GM21423 (cell line): ENCODE measurements around the gene SYNDIG1L.

Source experiments
- ATAC-seq: cut with Tn5 transposase; IDR thresholded peaks from one replicate; pipeline ENCODE4 v1.9.1; 2021; ENCODE audit warnings: mild to moderate bottlenecking, moderate library complexity; ENCODE audit not compliant: unreplicated experiment

SYNDIG1L gene

DNA sequence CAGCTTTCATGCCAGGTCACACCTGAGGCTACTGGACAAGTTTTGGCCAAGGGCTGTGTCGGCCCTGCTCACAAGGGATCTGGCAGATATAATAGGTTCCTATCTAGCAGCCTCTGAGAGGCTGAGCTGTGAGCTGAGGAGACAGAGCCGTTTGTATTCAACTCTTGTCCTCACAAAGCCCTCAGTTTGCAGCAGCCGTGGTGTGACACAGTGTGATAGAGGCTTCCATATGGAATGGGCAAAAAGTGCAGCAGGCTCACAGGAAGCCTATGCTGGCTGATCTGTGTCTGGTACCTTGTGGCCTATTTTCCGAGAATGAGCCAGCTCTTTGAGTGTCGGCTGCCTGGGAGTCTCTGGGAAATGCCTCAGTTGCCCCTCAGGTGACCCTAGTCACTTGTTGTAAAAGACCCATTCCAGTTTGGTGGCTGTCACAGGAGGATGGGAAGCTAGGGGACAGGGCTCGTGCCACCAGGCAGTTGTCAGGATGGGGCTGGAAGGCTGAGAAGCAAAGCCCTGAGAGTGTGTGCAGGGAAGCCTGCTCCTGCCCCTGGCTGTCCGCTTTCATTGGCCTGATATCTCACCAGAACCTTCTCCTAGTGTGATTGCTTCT lies 61.6 kb downstream of the SYNDIG1L start:
- no peak for ATAC-seq

DNA sequence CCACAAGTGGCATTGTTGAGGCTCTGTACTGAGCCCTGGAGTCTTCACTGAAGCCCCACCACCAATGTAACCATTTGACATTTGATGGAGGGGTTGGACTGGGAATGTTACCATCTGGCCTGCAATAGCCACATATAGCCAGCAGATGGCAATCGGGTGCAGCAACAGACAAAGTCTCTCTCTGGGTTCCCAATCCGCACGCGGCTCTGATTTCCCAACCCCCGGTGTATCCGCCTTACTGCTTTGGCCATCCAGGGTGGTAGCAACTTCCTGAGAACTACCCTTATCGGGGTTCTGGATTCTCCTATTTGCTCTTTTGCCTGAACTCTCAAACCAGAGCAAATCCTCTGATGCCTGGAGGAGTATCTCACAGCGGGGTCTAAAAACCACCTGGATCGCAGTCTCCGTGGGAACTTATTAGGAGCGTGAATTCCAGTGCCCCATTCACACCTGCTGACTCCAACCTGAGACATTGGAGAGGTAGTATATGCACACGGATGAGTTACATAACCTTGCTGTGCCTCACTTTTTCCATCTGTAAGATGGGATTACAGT lies 63.6 kb downstream of the SYNDIG1L start:
- ATAC-seq: no peak

- no peak for ATAC-seq
Observed at GRCh38 chr14:74360163-74360562, 65.8 kb downstream of the SYNDIG1L start.

GRCh38 chr14:74358176-74358829 lies 67.7 kb downstream of the SYNDIG1L start:
- ATAC-seq: no peak

- ATAC-seq: no peak
Observed at GRCh38 chr14:74357585-74357984, 68.4 kb downstream of the SYNDIG1L start.

DNA sequence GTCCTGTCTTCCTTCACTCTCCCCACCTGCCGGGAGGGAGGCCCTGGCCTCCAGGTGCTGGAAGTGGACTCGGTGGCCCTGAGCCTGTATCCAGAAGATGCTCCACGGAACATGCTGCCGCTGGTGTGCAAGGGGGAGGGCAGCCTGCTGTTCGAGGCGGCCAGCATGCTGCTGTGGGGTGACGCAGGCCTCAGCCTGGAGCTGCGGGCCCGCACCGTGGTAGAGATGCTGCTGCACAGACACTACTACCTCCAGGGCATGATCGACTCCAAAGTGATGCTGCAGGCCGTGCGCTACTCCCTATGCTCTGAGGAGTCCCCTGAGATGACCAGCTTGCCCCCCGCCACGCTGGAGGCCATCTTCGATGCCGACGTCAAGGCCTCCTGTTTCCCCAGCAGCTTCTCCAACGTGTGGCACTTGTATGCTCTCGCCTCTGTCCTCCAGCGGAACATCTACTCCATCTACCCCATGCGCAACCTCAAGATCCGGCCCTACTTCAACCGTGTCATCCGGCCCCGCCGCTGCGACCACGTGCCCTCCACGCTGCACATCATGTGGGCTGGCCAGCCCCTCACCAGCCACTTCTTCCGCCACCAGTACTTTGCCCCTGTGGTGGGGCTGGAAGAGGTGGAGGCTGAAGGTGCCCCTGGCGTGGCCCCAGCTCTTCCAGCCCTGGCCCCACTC lies 69.0 kb downstream of the SYNDIG1L start:
- no peak for ATAC-seq
